DND-41 (cell line): ENCODE results near the gene NUMBL.

ENCODE experiments used
- ATAC-seq: fragments of 200-7000 bp; cut with Tn5 transposase; 3 replicates; pipeline ENCODE4 v1.9.1; 2021; ENCODE audit warnings: low read depth; ENCODE audit not compliant: insufficient read depth
- DNase-seq: peaks from one replicate; pipeline ENCODE4 v3.0.0-alpha.2; 2020
- H2AFZ ChIP-seq: 2 replicates; pipeline ENCODE4 v1.6.0; 2012; ENCODE audit warnings: low read depth, low read length
- H3K27ac ChIP-seq: 2 replicates; pipeline ENCODE4 v1.5.1; 2012; ENCODE audit warnings: low read length, inconsistent platforms
- H3K27me3 ChIP-seq: fragments of 200-600 bp; sonication (generic); 2 replicates; pipeline ENCODE4 v1.6.0; 2012; ENCODE audit warnings: low read length, mild to moderate bottlenecking, inconsistent platforms; ENCODE audit not compliant: insufficient read depth, poor library complexity
- H3K36me3 ChIP-seq: 2 replicates; pipeline ENCODE4 v1.5.1; 2012; ENCODE audit warnings: low read length, inconsistent platforms; ENCODE audit not compliant: insufficient read depth
- H3K4me1 ChIP-seq: 2 replicates; pipeline ENCODE4 v1.5.1; 2012; ENCODE audit warnings: mild to moderate bottlenecking, low read length; ENCODE audit not compliant: insufficient read depth
- H3K4me2 ChIP-seq: 2 replicates; pipeline ENCODE4 v1.6.0; 2012; ENCODE audit warnings: mild to moderate bottlenecking, moderate library complexity, low read length, inconsistent platforms; ENCODE audit not compliant: insufficient read depth
- H3K4me3 ChIP-seq, 2 experiments: fragments of 200-600 bp in 1 of 2; shearing (Covaris generic) in 1 of 2; 2 replicates each; pipeline ENCODE4 v1.5.1; 2012 to 2016; ENCODE audit warnings: inconsistent platforms in 2 of 2, low read length in 2 of 2, mild to moderate bottlenecking in 2 of 2, low read depth in 1 of 2, moderate library complexity in 1 of 2
- H3K79me2 ChIP-seq: 2 replicates; pipeline ENCODE4 v1.6.0; 2012; ENCODE audit warnings: low read length, inconsistent platforms; ENCODE audit not compliant: insufficient read depth
- H3K9ac ChIP-seq: 2 replicates; pipeline ENCODE4 v1.6.0; 2012; ENCODE audit warnings: low read depth, mild to moderate bottlenecking, inconsistent platforms, low read length, moderate library complexity
- H3K9me3 ChIP-seq: 2 replicates; pipeline ENCODE4 v1.5.1; 2012; ENCODE audit warnings: low read length, moderate library complexity, mild to moderate bottlenecking, inconsistent platforms; ENCODE audit not compliant: insufficient read depth, severe bottlenecking
- H4K20me1 ChIP-seq: 2 replicates; pipeline ENCODE4 v1.6.0; 2012; ENCODE audit warnings: low read length; ENCODE audit not compliant: insufficient read depth
- CTCF ChIP-seq: IDR thresholded peaks from 2 replicates; pipeline ENCODE4 v1.5.1; 2012; ENCODE audit warnings: borderline replicate concordance, low read length, moderate library complexity, mild to moderate bottlenecking; ENCODE audit not compliant: poor library complexity, severe bottlenecking; ENCODE audit errors: extremely low read depth
- EZH2 ChIP-seq: IDR thresholded peaks from 3 replicates; pipeline ENCODE4 v1.6.1; 2012; ENCODE audit warnings: borderline replicate concordance, low read depth, mild to moderate bottlenecking, moderate library complexity, low read length, inconsistent platforms; ENCODE audit not compliant: severe bottlenecking

NUMBL gene

DNA sequence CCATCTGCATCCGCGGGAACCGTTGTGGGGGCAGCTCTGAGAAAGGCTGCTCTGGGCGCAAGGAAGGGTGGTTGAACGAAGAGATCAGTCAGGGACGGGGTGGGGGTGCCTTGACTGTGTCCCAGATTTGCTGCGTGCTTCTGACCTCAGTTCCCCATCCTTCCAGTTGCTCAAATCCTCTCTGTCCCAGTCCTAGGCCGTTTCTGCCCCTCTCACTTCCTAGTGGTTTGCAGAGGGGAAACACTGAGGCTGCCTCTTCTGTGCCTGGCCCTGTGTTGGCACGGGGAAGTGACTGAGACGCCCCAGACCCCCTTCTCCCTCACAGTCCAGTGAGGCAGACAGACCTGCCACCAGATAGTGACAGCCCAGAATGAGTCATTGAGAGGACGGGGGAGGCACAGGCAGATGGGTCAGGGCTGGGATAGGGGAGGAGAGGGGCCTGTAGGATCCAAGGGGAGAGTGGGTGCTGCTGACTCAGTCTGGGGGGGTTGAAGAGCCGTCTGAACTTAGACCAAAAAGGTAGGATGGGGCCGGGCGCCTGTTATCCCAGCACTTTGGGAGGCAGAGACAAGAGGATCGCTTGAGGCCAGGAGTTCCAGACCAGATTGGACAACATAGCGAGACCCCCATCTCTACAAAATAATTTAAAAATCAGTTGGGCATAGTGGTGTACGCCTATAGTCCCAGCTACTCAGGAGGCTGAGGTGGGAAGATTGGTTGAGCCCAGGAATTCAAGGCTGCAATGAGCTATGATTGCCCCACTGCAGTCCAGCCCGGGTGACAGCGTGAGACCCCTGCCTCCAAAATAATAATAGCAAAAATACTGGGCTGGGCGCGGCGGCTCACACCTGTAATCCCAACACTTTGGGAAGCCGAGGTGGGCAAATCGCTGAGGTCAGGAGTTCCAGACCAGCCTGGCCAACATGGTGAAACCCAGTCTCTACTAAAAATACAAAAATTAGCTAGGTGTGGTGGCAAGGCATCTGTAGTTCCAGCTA lies 26.5 kb downstream of the NUMBL start:
- H3K9me3 ChIP-seq, result no peaks in the 10 kb centered on the region
- no peak overlapping the region; the same call in 1 of the 2 replicates for H3K27ac ChIP-seq
- DNase-seq (no peak), ATAC-seq (peak; percentile 7; the same call in 1 of the 3 replicates)
- H3K9ac ChIP-seq, result peak overlapping the region; percentile 69; the same call in 1 of the 2 replicates
- H3K4me3 ChIP-seq, result peak overlapping the region in 1 of 2 experiments; percentile 91; a peak in 2 of 4 replicates
- no peaks in the 10 kb centered on the region for H4K20me1 ChIP-seq
- no peak for TF ChIP-seq CTCF
- no peak for TF ChIP-seq EZH2
- H3K79me2 ChIP-seq, result no peaks in the 10 kb centered on the region
- peaks cover 18% of the 10 kb centered on the region for H3K4me1 ChIP-seq
- H3K36me3 ChIP-seq, result peaks cover 2% of the 10 kb centered on the region; the same call in 1 of the 2 replicates
- peak overlapping the region; percentile 94 for H2AFZ ChIP-seq
- no peaks in the 10 kb centered on the region for H3K27me3 ChIP-seq
- H3K4me2 ChIP-seq, result peak overlapping the region; percentile 100

DNA sequence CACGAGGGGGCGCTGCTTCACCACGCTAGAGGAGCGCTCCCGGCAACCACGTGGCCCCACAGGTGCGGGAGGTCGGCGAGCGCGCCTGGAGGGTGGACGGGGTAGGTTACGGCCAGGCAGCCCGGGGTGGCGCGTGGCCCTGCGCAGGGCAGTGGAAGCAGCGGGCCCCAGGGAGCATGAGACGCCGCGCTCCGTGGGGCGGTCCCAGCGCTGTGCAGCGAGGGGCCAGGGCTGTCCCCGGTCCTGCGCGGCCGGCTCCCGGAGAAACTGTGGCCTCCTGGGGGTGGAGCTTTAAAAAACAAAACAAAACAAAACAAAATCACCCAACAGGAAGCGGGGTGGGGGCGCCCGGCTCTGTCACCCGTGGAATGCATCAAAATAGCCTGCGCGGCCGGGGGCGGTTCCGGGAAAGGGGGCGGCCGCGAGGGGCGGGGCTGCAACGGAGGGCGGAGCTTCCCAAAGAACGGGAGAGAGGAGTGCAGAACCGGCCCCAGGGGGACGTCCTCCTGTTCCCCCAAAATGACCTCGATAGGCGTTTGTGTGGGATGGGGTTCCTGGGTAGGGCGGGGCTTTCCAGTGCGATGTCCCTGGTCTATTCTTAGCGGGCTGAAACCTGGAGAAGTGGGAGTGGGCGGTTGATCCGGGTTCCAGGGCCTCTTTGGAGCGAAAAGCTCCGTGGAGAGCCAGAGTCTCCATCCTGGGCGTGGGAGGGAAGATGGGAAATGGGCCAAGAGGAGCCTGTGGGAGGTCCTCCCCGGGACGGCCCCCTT lies 27.3 kb downstream of the NUMBL start:
- Histone ChIP-seq H3K4me1 (peaks cover 18% of the 10 kb centered on the region), H4K20me1 (no peaks in the 10 kb centered on the region), H3K36me3 (no peaks in the 10 kb centered on the region), H3K79me2 (no peaks in the 10 kb centered on the region), H2AFZ (peak overlapping the region; percentile 94), H3K27me3 (no peaks in the 10 kb centered on the region), H3K4me2 (peak overlapping the region; percentile 100), H3K4me3 (peak overlapping the region; percentile 53 to 91; a peak in 3 of 4 replicates), H3K27ac (peak overlapping the region; percentile 55), H3K9me3 (no peaks in the 10 kb centered on the region), H3K9ac (peak overlapping the region; percentile 69)
- DNase-seq, result peak; percentile 88
- peak; percentile 94 for TF ChIP-seq CTCF
- TF ChIP-seq EZH2, result no peak
- ATAC-seq, result peak; percentile 89

GRCh38 chr19:40661616-40662015 lies 28.8 kb downstream of the NUMBL start:
- Histone ChIP-seq H3K27ac (no peak overlapping the region), H3K4me3 (no peak overlapping the region), H3K4me1 (peaks cover 18% of the 10 kb centered on the region), H3K27me3 (no peaks in the 10 kb centered on the region), H3K9me3 (no peaks in the 10 kb centered on the region), H2AFZ (no peak overlapping the region), H4K20me1 (no peaks in the 10 kb centered on the region), H3K36me3 (no peaks in the 10 kb centered on the region), H3K9ac (no peak overlapping the region), H3K79me2 (no peaks in the 10 kb centered on the region), H3K4me2 (no peak overlapping the region)
- DNase-seq (no peak), ATAC-seq (no peak)
- TF ChIP-seq EZH2 (no peak), CTCF (no peak)
